Stimulated activated CD4-positive, alpha-beta T cell treated with anti-CD3 and anti-CD28 coated beads, TNF-alpha, amount 100 ng/mL, for 1 hour (primary cell): ENCODE results near the gene TSPAN3.

Experiments
- DNase-seq, 3 donors: peaks; one replicate each; pipeline ENCODE4 v3.0.0-alpha.2; 2020; ENCODE audit warnings: low read depth in 3 of 3, low spot score in 1 of 3

Gene TSPAN3

GRCh38 chr15:77070495-77071304, at the start of gene TSPAN3:
TSPAN3 (minus strand) TSS chr15:77071109; CDS start chr15:77070954, 155 bp downstream.
- DNase-seq: peak; percentile 77 to 86 (median 85)

- no peak for DNase-seq
Measured at GRCh38 chr15:77120576-77120975, 49.7 kb upstream of the TSPAN3 start.

GRCh38 chr15:77119446-77119845, 48.5 kb upstream of the TSPAN3 start:
- no peak for DNase-seq

- DNase-seq: no peak
Measured at GRCh38 chr15:77118882-77119321, 48.0 kb upstream of the TSPAN3 start.

GRCh38 chr15:77115179-77115578, 44.3 kb upstream of the TSPAN3 start:
- DNase-seq: no peak

GRCh38 chr15:77112838-77113504, 42.1 kb upstream of the TSPAN3 start:
- no peak for DNase-seq

GRCh38 chr15:77111789-77112188, 40.9 kb upstream of the TSPAN3 start:
- no peak for DNase-seq

- no peak for DNase-seq
Measured at GRCh38 chr15:77107531-77108355, 36.8 kb upstream of the TSPAN3 start.

- no peak for DNase-seq
Measured at GRCh38 chr15:77107068-77107467, 36.2 kb upstream of the TSPAN3 start.

GRCh38 chr15:77104155-77104554, 33.2 kb upstream of the TSPAN3 start:
- DNase-seq: no peak

- no peak for DNase-seq
Measured at GRCh38 chr15:77099741-77100463, 29.0 kb upstream of the TSPAN3 start.

- DNase-seq: no peak
Measured at GRCh38 chr15:77098572-77098971, 27.7 kb upstream of the TSPAN3 start.

GRCh38 chr15:77097921-77098320, 27.0 kb upstream of the TSPAN3 start:
- no peak for DNase-seq

- DNase-seq: no peak
Measured at GRCh38 chr15:77097248-77097721, 26.4 kb upstream of the TSPAN3 start.

- no peak for DNase-seq
Measured at GRCh38 chr15:77096541-77096940, 25.6 kb upstream of the TSPAN3 start.

GRCh38 chr15:77096138-77096537, 25.2 kb upstream of the TSPAN3 start:
- DNase-seq: no peak

GRCh38 chr15:77094397-77095030, 23.6 kb upstream of the TSPAN3 start:
- DNase-seq: no peak

- no peak for DNase-seq
Measured at GRCh38 chr15:77093436-77093835, 22.5 kb upstream of the TSPAN3 start.

- DNase-seq: no peak
Measured at GRCh38 chr15:77091097-77091496, 20.2 kb upstream of the TSPAN3 start.

- DNase-seq: no peak
Measured at GRCh38 chr15:77087213-77087612, 16.3 kb upstream of the TSPAN3 start.
